ENCODE measurements around the gene OPALIN.
A peak's percentile ranks its signal among the peaks of the same experiment; 100 is the strongest.

OPALIN gene

DNA sequence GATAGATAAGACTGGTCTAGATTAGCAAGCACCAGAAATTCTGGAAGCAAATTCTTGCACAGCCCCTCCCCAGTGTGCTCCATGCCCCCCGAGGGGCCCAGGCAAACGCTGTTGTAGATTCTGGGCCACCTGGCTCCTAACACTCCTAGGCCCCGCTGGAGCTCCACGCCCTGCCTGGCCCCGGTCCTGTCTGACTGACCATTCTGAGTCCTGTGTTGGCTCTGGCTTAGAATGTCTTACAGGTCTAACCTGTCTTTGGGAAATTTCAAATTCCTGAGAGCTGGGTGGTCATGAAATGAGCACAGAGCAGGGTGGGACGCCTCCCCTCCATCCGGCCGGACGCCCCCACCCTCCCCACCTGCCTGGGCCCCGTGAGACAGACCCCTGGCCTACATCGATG, 12.6 kb upstream of the OPALIN start:
- no peak for DNase-seq

- DNase-seq, result peak; percentile 53
Measured at GRCh38 chr10:96370584-96371157, 11.9 kb upstream of the OPALIN start.

DNA sequence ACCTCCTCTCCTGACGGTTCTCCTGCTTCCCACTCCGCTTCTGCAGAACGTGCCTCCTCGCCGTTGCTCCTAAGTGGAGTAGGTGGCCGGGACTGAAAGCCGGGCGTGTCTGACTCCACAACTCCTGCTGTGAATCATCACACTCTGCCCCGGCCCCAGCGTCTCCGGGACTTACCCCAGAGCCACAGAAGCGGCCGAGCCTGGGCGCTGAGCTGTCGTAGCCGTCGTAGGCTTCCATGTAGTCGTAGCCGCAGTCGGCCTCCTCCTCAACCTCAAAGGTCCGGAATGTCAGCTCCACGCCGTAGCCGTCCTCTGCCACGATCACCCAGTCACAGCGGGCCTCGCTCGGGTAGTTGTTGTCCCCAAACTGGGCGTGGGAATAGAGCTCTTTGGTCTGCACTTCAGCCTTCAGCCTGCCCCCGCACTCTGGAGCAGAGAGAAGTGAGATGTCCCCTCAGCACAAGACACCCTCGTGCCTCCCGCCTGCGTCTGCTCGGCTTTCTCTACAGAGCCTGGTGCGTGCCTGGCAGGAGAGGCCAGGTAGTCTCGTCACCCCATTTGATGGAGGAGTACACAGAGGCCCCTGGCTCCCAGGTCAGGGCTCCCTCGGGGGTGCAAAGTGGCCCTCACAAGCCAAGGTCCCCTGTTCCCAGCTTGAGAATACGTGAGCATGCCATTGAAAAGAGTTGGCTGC, 11.2 kb upstream of the OPALIN start:
- DNase-seq, result no peak

DNA sequence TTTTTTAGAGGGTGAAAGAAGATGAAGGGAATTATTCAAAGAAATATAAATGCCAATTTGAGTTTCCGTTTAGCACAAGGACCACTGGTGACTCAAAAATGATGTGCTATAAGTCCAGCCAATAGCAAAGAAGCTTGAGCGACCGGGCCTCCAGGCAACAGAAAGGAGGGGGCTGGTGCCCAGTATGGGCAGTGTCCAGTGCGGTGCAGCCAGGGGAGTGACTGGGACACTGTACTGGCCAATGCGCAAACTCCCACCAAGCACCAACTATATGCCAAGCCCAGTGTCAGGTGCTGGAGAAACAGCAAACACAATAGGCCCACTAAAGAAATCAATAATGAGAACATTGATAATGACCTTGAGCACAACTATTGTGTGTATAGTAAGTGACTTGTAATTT, 10.2 kb upstream of the OPALIN start:
- no peak for DNase-seq

GRCh38 chr10:96367470-96367869, 8.7 kb upstream of the OPALIN start:
- DNase-seq, result no peak

- no peak for DNase-seq
Measured at GRCh38 chr10:96366508-96366907, 7.7 kb upstream of the OPALIN start.

- no peak for DNase-seq
Measured at GRCh38 chr10:96365571-96365970, 6.8 kb upstream of the OPALIN start.

DNA sequence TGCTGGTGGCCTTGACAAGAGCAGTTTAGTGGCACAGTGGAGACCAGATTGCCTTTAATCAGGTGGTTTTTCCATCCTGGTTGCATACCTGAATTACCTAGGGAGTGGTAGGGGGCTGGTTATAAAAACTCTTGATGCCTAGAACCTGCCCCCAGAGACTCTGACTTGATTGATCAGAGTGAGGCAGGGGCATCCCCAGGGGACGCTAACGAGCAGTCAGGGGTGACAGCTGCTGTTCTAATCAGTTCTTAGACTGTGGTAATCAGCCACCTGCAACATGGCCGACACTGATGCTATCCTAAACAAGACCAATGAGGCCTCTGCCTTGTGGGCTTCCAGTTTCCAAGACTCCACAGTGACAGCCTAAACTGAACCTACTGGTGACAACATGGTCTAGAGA, 2.0 kb upstream of the OPALIN start:
- no peak for DNase-seq

DNA sequence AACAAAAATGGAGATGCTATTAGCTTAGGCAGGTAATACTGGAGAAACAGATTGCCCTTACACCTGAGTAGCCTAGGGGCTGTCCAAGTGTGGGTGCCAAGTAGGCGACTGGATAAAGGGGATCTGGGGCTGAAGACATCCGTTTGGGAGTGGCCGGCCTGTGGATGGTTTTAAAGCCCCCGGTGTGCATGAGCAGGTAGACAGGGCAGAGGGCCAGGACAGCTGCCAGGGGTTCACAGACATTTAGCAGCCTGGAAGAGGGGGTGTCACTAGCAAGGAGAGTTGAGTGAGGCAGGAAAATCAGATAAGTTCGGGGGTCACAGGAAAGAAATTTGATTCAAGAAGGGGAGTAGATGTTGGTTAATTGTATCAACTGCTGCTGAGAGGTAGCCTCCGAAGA, 1.5 kb upstream of the OPALIN start:
- DNase-seq, result no peak

GRCh38 chr10:96359616-96360015, 814 bp upstream of the OPALIN start:
- no peak for DNase-seq

DNA sequence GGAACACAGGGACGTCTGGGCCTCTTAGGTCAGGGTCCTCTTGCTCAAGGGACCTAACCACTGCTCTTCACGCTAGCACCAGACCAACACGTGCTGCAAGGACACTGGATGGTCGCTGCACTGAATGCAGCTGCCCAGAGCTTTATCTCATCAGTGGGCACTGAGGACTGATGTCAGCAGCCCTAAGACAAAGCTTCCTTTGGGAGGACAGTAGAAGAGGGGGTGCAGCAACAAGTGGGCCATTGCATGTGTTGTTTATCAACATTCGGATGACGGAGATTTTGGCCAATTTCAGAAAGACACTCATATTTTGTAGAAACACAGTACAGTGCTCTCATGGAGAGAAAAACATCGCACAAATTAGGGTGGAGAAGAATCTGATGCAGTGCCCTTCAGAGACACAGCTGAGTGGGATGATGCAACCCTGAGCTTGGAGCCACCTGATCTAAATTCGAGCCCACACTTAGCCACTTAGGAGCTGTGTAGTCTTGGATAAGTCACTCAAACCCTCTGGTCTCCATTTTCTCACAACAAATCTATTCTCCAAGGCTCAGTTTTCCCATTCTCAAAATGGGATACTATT, 1.7 kb downstream of the OPALIN start:
- no peak for DNase-seq

- no peak for DNase-seq
Measured at GRCh38 chr10:96352582-96352981, 6.2 kb downstream of the OPALIN start.

DNA sequence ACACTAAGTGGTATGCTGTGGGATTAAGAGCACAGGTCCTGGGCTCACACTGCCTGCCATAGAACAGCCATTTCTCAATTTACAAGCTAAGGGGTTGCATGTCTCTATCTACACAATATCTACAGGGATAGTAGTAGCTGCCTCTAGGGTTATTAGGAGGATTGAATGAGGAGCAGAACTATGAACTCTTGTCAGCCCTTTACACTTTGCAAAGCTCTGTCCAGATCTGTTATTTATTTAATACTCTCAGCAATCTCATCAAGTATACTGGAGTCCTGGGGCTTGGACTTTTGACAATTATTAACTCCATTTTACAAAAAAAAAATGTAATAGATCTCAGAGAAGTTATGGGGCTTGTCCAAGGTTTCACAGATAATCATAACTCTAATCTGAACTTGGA, 6.8 kb downstream of the OPALIN start:
- no peak for DNase-seq

DNA sequence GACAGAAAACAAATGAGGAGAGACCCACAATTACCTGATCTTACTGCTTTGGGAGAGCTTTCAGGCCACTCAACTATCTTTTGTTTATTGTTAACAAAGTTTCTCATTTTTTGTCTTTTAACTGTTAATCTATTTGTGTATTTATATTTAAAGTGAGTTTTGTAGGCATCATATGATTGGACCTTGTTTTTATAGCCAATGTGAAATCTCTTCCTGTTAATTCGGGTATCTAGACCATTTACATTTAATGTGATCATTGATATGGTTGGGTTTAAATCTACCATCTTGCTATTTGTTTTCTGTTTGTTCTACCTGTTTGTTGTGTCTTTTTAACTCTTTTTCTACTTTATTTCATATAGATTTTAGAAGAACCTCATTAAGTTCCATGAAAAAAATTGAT, 12.5 kb downstream of the OPALIN start:
- DNase-seq, result no peak

GRCh38 chr10:96345222-96345621, 13.6 kb downstream of the OPALIN start:
- no peak for DNase-seq

- DNase-seq, result no peak
Measured at GRCh38 chr10:96344178-96344577, 14.6 kb downstream of the OPALIN start.

- DNase-seq, result no peak
Measured at GRCh38 chr10:96342402-96342801, 16.4 kb downstream of the OPALIN start.

DNA sequence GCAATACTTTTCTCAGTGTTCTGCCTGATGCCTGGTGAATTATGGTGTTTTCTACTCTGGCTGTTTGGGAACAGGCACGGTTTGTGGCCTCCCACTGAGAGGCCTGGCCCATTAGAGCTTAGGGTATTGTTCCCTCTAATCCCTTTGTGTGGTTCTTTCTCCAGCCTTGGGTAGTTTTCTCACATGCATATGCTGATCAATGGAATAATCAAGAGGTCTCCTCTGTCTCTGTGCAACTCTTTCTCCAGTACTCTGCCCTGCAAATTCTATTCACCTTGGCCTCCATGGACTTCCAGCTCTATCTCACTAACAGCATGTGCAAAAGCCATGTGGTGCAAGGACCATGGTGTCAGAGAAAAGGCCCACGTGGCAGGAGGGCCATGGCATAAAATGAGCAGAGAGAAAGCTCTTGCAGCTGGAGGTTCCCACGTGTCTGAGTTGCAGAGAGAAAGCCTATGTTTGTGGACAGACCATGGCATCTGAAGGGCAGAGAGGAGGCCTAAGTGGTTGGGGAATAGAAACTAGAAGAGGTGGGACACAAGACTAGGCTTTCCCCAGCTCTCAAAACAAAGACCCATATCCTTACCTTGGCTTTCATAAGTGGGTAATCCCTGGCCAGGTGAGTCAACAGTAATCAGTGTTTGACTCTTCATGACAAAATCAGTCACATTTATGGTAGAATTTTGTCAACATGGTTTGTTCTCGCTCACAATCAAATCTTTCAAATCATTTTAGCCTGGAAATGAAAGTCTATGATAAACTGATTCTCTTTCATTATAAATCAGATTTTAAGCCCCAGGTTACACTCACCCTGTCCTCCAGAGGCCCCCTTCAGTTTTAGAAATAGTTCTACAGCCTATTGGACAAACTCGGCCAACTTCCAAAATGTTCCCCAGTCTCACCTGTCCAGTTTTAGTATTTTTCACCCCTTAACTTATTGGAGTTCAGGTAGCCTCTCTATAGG, 17.3 kb downstream of the OPALIN start:
- no peak for DNase-seq

GRCh38 chr10:96339956-96340904, 18.6 kb downstream of the OPALIN start:
- DNase-seq, result peak; percentile 33

DNA sequence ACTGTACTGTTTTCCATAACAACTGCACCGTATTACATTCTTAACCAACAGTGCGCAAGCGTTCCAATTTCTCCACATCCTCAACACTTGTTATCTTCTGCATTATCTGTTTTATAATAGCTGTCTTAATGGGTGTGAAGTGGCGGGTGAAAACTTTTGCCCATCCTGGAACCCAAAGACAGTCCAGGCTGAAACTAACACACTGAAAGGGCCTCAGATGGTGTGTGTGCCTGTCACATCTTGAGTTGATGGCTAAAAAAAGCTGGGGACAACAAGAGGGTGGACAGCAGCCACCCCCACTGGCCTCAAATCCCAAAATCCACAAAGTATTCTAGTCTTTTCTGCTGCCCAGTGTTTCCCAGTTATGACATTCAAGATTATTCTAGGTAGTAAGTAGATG, 19.4 kb downstream of the OPALIN start:
- no peak for DNase-seq

GRCh38 chr10:96338279-96338925, 20.4 kb downstream of the OPALIN start:
- no peak for DNase-seq

DNA sequence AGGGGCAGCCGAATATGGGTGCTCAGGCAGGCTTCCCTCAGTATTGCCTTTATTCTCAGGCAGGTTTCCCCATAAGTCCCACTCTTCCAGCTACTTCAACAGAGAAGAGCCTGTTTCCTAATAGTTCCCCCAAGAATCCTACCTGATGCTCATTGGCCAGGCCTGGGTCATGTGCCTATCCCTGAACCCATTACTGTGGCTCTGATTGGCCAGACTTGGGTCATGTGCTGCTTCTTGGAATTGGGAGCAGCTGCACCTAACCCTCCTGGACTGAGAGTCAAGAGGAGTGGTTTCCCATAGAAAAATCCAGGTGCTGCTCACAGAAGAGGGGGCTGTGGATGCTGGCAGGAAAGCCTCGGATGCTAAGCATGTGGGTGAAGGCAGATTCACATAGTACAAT, 21.7 kb downstream of the OPALIN start:
- DNase-seq, result no peak
